Fibroblast of peridontal ligament (primary cell): ENCODE data around the gene SHFL.

Experiments used
- DNase-seq: peaks from one replicate; pipeline ENCODE4 v3.0.0-alpha.2; 2010; ENCODE audit errors: extremely low read depth

The SHFL gene

DNA sequence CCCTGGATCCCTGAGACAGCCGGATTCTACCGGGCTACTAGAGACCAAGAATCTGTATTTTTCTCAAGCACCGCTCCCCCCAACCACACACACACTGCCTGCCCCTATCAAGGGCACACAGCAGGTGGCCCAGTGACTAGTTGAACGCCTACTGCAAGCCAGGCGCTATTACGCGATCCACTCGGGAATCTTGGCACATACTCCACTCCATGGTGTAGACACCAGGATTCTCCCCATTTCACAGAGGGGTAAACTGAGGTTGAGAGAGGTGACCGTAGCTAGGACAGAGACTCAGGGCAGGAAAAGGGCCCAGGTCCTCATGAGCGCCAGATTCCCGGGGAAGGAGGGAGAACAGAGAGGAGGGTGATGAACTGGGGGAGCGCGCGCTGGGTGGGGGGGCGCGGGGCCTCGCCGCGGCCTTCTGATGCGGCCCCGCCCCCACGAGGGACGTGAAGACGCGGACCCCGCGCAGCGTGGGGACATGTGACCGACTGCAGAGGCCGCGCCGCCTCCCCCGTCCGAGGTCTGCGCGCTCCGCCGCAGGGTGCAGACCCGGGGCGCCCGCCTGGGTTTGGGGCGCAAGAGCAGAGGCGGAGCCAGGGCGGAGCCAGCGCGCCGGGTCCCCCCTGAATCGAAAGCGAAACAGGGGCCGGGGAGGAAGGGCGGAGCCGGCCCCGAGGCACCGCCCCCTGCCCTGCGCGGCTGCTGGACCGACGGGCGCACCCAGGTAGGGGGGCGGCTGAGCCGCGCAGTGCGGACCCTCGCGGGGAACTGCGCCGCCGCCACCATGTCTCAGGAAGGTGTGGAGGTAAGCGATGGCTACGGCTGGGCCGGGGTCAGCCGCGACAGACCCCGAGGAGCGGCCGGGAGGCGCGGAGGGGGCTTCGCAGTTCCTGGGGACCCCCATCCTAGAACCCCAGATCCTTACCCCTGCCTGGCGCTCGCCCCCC is at the start of gene SHFL:
SHFL (plus strand) TSS at position 677 of the 950 bp plus-strand sequence; CDS start at position 788, 111 bp downstream.
- peak; percentile 55 for DNase-seq

DNA sequence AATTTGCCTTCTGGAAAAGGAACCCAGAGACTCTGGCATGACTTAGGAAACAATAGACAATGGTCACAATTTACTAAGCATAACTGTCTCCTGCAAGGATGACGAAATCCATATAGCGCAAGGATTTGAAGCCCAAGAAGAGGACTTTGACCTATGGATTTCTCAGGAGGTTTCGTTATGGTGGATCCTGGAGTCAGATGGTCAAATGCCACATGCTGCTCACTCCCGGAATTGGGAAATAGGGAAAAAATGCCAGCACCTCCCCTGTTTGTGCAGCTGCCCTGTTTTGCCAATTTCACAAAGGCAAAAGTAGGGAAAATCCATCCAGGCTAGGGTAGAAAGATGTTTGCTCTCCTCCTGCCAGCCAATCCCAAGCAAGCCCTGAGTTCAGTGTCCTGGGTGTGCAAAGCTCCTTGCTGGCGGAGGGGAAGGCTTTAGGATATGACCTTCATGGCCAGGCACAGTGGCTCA is 49.5 kb upstream of the SHFL start:
- peak; percentile 49 for DNase-seq

DNA sequence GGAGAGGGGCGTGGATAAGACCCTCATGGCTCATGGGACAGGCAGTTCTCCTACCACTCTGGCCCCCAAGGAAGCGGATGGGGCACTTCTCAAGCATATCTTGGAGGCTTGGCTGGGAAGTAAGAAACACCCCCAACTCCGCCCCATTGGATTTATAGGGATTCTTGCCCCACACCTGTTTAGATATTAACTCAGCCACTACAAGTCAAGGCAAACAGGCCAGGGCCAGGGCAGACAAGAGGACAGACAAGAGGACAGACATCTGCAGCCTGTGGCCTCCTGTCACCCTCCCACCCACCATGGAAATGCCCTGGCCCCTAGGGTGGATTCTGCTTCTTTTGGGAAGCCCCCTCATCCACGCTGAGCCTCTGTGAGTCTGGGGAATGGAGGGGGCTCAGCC is 48.8 kb upstream of the SHFL start:
- no peak for DNase-seq

DNA sequence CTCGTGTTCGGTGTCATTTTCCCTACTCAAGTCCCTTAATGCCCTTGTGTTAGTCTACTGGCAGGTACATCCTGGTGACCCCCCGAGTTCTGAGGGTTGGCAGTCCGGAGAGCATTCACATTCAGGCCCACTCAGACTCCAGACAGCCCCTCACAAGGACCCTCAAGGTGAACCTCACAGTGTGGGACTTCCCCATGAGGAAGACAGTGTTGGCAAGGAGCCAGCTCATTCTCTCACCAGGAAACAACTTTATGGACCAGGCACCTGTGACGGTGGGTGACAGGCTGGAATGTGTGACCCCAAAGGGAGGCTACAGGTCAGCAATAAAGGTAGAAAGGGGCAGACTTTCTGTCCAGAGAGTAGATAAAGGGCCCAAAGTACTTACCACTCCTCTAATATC is 48.3 kb upstream of the SHFL start:
- no peak for DNase-seq

DNA sequence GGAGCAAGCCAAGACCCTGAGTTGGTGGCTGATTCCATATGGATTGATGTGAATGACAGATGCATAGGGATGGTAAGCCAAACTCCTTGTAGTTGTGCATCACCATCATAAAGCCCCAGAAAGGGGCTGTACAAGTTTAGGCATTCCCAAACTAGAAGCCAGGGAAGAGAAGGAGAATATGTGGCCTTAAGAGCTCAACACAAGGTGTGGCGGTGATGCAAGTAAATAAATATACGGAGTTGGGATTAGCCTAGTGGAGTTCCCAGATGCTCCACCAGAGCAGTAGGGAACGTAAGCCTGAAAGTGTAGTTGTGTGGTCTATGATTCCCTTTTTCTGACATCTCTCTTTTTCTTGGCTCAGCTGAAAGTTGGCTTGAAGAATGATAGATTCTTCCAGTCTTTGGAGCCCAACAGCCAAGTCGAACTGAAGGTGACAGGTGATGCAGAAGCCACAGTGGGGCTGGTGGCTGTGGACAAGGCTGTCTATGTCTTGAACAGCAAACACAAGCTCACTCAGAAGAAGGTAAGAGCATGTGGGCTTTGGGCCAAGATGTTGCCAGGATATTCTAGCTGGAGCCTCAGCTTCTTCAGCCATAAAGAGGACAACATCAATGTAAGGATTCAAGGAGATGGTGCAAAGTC is 42.7 kb upstream of the SHFL start:
- peak; percentile 58 for DNase-seq

DNA sequence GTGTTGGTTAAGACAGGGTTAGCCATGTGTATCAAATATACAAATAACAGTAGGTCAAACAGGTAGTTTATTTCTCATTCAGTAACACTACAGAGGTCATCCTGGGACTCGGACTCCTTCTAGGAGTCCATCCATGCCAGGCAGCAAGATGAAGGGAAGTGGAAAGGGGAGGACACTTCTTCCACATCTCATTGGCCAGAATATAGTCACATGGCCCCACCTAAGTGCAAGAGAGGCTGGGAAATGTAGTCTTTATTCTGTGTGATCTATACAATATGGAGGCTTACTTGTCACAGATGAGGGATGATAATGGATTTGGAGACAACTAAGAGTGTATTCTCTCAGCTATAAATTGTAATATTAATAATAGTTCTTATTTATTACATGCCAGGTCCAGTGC is 41.7 kb upstream of the SHFL start:
- no peak for DNase-seq

DNA sequence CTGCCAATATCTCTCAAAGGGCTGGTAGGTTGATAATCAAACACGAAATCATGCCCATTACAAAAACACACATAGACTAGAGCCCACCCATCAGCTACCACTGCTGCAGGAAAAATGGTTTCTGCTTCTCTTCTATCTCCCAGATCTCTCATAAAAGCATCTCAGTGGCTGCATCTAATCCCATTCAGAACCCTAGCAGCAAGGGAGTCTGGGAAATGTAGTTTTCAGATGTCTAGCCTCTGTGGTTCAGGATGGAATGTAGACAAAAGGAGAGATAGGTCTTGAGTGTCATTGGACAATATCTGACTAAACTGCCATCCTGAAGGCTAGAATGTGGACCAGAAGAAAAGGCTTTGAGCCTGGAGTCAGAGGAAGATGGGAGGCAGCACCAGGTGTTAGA is 40.7 kb upstream of the SHFL start:
- no peak for DNase-seq

DNA sequence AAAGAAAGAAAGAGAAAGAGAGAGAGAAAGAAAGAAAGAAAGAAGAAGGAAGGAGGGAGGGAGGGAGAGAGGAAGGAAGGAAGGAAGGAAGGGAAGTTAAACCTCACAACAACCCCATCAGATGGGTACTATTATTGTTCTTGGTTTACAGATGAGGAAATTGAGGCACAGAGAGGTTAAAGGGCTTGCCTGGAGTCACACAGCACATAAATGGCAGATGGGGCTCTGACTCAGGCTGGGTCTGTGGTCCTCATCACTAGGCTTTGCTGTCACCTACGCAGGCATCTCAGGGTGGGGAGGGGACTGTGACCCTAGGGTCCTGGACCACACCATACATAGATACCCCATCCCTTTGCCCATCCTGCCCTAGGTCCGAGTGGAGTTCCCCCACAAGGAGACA is 36.5 kb upstream of the SHFL start:
- no peak for DNase-seq

DNA sequence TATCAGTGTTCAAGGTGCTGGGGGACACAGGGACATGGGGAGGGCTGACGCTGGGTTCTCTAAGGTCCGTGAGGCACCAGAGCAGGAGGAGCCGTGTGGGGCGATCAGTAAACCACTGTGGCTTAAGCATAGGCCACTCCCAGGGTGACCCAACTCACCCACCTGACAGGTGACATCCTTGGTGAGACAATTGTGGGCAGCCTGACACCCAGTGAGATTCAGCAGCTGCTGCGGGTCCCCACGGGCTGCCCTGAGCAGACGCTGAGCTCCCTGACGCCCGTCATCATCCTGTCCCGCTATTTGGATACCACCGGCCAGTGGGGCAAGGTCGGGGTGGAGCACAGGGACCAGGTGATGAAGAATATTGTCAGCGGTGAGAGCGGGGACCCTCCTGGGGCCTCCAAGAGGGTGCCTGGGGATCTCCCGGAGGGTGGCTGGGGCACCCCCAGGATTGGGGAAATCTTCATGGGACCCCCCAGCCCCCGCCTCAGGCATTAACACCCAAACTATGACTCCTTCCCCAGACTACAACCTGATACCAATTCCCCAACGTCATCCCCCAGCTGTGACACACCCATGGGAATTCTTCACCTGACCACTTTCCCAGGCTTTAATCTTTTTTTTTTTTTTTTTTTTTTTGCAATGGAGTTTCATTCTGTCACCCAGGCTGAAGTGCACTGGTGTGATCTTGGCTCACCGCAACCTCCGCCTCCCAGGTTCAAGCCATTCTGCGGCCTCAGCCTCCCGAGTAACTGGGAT is 33.3 kb upstream of the SHFL start:
- no peak for DNase-seq

DNA sequence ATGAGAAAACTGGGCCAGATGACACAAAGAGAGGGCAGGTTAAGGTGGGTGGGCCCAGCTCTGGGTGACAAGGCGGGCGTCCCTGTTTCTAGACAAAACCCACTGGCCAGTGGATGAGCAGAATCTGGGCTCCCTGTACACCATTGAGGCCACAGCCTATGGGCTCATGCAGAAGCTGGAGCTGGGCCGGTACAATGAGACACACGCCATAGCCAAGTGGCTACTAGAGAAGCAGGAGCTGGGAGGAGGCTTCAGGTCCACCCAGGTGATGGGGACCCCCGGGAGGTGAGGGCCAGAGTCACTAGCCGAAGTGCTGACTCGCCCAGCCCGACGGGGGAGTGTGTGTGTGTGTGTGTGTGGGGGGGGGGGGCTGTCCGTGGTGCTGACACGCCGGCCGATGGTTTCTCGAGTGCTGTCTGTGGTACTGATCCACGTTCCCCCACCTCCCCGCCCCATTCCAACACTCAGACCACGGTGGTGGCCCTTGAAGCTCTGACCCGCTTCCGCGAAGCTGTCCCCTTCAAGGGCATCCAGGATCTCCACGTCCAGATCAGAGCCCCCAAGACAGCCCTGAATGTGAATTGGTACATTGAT is 24.3 kb upstream of the SHFL start:
- no peak for DNase-seq

DNA sequence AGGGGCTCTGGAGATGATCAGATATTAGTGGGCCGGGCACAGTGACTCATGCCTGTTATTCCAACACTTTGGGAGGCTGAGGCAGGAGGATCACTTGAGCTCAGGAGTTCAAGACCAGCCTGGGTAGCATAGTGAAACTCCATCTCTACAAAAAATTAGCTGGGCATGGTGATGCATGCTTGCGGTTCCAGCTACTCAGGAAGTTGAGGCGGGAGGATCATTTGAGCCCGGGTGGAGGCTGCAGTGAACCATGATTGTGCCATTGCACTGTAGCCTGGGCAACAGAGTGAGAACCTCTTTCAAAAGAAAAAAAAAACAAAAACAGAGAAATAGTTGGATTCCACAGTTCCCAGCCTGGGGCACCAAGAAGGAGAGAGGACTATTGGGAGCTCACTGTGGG is 17.9 kb upstream of the SHFL start:
- no peak for DNase-seq

DNA sequence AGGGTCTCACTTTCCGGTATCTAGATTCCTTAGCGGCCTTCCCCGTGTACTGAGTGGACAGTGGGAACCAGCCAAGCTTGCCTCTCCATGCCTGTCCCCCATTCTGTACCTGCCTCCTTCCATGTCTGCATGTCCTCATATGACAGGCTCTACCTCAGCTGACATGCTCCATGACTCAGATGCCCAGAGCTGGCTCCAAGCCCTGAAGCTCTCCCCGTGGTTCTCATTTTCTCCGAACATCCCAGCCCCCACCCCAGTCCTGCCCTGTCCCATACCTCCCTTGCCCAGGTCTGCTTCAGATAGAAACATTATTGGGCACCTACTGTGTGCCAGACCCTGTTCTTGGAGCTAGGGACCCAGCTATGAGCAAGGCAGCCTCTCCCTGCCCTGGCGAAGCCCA is 17.1 kb upstream of the SHFL start:
- DNase-seq = no peak

DNA sequence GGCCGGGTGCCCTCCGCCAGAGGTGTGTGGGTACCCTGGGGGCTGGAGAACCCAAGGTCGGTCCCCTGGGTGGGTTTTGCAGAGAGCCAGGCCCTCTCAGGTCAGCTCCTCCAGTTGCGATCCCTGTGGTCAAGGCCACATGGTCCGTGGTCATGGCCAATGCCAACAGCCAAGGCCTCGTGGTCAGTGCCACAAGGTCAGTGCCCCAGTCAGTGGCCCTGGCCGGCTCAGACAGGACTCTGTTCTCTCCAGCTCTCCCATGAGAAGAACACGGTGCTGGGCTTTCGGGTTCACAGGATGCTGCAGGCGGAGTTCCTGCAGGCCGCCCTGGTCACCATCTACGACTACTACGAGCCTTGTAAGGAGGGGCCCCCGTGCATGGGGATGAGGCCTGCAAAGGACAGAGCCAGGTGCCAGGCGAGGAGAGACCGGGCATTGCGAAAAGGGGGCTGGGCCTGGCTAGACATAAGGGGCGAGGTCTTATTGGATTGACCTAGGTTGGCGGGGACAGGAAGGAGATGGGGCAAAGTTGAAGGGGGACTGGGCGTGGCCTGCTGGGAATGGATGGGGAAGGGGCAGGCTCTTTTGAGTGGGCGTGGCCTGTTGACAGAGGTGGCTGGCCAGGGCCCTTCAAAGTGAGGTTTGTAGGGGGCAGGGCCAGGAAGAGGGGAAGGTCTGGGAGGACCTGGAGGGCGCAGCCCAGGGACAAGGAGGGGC is 15.2 kb upstream of the SHFL start:
- no peak for DNase-seq

DNA sequence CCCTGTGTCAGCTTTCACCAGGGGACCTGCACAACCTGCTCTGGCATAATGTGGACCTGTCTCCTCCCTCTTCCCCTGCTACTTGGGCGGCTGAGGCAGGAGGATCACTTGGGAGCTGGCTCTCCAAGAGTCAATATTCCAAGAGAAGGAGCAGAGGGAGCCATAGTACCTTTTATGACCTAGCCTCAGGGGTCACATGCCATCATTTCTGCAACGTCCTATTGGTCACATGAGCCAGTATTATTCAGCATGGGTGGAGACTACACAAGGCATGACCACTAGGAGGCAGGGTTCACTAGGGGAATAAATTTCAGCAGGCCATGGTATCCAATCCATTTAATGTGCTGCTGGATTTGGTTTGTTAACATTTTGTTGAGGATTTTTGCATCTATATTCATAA is 12.0 kb upstream of the SHFL start:
- DNase-seq = peak; percentile 31

DNA sequence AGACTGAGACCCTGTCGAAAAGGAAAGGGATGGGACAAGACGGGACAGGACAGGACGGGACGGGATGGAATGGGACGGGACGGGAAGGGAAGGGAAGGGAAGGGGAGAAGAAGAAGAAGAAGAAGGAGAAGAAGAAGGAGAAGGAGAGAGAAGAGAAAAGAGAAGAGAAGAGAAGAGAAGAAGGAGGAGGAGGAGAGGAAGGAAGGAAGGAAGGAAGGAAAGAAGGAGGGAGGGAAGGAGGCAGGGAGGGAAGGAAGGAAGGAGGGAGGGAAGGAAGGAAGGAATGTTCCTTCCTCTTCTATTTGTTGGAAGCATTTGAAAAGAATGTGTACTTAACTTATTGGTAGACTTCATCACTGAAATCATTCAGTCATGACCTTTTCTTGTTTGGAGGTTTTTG is 9.6 kb upstream of the SHFL start:
- DNase-seq = no peak

DNA sequence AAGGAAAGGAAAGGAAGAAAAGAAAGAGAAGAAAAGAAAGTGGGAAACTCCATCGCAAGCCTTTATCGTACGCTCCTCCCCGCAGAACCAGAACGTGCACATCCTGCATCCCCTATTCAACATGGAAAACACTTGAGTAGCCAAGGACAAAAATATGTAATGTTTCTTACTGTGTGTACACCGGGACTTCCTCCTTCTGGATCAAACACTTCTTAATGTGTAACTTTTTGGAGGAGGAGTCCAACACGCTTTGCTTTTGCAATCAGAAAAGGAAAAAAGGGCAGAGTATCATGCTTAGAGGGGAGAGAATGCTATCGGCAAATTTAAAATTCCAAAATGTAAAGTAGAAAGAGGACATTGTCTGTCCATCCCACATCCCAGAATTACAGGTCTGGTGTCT is 7.8 kb upstream of the SHFL start:
- no peak for DNase-seq

DNA sequence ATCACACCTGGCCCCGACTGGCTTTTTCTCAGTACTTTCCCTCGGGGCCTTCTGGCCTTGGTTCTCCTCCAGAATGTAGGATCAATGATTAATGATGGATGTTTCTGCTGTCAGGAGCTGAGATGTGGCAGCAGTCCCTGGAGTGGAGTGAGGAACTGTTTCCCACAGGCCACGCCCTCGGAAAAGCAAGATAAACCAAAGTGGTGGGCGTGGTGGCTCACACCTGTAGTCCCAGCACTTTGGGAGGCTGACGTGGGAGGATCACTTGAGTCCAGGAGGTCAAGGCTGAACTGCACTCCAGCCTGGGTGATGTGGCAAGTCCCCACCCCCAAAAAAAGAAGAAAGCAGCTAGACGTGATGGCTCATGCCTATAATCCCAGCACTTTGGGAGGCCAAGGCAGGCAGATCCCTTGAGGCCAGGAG is 7.1 kb upstream of the SHFL start:
- DNase-seq = no peak

DNA sequence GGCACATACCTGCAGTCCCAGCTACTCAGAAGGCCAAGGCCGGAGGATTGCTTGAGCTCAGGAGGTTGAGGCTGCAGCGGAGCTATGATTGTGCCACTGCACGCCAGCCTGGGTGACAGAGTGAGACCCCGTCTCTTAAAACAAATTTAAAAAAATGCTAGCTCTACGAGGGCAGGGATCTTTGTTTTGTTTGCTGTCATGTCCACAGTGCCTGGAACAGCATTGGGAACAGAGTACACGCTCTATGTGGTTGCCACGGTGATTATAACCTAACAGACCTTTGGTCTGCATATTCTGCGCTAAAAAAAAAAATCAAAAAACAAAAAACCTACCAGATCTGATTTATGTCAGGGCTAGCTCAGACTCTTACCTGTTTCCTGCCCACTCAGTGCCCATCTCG is 2.2 kb upstream of the SHFL start:
- no peak for DNase-seq

DNA sequence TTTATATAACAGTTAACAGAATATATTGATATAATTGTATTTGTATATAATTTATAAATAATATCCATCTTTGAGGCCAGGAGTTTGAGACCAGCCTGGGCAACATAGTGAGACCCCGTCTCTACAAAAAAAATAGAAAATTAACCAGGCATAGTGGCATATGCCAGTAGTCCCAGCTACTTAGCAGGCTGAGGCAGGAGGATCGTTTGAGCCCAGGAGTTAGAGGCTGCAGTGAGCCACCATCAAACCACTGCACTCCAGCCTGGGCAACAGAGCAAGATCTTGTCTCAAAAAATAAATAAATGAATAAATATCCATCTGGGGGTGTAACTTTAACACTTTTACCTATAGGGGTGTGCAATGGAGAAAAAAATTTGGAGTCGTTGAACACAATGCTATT is 1.3 kb upstream of the SHFL start:
- no peak for DNase-seq

DNA sequence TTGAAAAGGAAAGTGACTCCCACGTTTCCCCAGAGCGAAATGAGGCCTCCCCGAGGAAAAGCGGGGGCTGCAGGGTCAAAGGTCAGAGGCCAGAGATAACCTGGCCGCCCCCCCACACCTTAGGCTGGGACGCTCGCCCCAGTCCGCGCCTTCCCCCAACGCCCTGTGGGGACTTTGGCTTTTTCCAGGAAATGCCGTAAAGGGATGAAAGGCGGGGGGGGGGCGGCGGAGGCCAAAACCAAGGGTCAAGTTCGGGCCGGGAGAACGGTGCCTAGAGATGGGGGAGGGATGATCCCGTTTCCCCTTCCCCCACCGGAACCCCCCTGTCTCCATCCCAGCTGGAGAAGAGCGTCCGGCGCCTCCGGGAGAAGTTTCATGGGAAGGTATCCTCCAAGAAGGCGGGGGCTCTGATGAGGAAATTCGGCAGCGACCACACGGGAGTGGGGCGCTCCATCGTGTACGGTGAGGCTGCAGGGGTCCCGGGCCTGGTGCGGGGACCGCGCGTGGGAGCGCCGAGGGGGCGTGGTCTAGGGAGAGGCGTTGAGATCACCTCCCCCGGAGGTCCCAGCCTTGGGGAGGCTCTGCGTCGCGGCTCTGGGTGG is 575 bp downstream of the SHFL start:
- DNase-seq = no peak
